ENCODE results near the gene PET100.

Gene PET100

GRCh38 chr19:7629347-7630054, at the start of gene PET100, which contains the start of gene XAB2:
PET100 (plus strand) TSS chr19:7629793; CDS start chr19:7629834, 41 bp downstream.
XAB2 (minus strand) TSS chr19:7629545; CDS start chr19:7629527, 18 bp downstream.
- peak within 1 kb of the TSS; percentile 100 for H3K4me3 ChIP-seq (replicated peaks; ENCODE audit: low read depth, low read length)
- DNase-seq (ENCODE audit: low read depth), result peak; percentile 99
- TF ChIP-seq, protein P1, sequence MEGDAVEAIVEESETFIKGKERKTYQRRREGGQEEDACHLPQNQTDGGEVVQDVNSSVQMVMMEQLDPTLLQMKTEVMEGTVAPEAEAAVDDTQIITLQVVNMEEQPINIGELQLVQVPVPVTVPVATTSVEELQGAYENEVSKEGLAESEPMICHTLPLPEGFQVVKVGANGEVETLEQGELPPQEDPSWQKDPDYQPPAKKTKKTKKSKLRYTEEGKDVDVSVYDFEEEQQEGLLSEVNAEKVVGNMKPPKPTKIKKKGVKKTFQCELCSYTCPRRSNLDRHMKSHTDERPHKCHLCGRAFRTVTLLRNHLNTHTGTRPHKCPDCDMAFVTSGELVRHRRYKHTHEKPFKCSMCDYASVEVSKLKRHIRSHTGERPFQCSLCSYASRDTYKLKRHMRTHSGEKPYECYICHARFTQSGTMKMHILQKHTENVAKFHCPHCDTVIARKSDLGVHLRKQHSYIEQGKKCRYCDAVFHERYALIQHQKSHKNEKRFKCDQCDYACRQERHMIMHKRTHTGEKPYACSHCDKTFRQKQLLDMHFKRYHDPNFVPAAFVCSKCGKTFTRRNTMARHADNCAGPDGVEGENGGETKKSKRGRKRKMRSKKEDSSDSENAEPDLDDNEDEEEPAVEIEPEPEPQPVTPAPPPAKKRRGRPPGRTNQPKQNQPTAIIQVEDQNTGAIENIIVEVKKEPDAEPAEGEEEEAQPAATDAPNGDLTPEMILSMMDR (IDR thresholded peaks at IDR 0.05; ENCODE audit: low read length, missing control alignments), result no peak

GRCh38 chr19:7582446-7582845, 47.1 kb upstream of the PET100 start:
- no peak for DNase-seq (ENCODE audit: low read depth)
- TF ChIP-seq, protein P1 (IDR thresholded peaks at IDR 0.05; ENCODE audit: low read length, missing control alignments), result no peak
- H3K4me3 ChIP-seq (replicated peaks; ENCODE audit: low read depth, low read length), result no peak overlapping the region

DNA sequence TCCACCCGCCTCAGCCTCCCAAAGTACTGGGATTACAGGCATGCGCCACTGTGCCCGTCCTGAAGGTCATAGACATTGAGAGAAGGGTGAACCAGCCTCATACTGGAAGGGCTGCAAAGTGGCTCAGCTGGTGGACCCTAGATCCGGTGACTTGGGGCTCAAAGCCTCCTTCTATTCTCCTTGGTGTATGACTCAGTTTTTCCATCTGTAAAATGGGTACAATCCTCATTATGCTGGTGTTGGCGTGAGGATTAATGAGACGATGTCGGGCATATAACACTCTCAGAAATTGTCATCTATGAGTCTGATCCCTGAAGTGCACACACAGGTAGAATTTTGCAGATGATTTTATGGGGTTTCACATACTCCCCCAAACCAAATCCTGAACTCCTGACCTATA, 39.8 kb upstream of the PET100 start:
- no peak overlapping the region for H3K4me3 ChIP-seq (replicated peaks; ENCODE audit: low read depth, low read length)
- no peak for DNase-seq (ENCODE audit: low read depth)
- TF ChIP-seq, protein P1 (IDR thresholded peaks at IDR 0.05; ENCODE audit: low read length, missing control alignments), result no peak

- TF ChIP-seq, protein P1 (IDR thresholded peaks at IDR 0.05; ENCODE audit: low read length, missing control alignments), result no peak
- no peak for DNase-seq (ENCODE audit: low read depth)
- H3K4me3 ChIP-seq (replicated peaks; ENCODE audit: low read depth, low read length), result no peak overlapping the region
These were observed 39.3 kb upstream of the PET100 start for GRCh38 chr19:7590256-7590655.

GRCh38 chr19:7595466-7596133, 34.0 kb upstream of the PET100 start, which contains the start of gene CAMSAP3:
CAMSAP3 (plus strand) TSS chr19:7595863; CDS start chr19:7596003, 140 bp downstream.
- no peak for DNase-seq (ENCODE audit: low read depth)
- no peak within 1 kb of the TSS for H3K4me3 ChIP-seq (replicated peaks; ENCODE audit: low read depth, low read length)

DNA sequence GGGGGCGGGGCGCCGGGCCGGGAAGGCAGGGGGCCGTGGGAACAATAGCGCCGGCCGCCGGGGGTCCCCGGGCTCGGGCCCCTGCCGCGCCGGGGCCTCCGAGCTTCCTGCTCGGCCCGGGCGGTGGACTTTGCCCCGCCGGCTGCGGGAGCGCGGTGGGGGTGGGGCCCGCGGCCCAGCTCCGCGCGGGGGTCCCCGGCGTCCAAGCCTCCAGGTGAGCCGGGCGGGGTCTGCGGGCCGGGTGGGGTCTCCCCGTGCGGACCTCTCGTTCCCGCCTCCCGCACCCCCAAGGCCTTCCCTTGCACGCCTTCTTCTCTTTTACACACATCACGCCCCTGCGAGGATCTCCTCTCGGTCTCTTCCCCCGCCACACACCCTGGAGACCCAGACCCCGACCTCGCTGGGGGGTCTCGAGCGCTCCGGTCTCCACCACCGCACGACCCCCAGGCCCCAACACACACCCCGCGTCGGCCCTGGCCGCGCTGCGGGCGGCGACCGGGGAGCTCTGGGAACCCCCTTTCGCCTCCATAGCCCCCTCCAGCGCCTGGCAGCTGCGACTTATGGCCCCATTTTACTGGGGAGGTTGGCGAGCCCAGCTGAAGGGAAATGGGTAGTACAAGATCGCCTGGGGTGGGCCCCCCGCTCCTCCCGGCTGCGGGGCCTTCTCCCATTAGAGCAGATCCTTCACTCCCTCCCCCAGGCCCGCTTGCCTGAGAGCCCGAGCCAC, 33.2 kb upstream of the PET100 start:
- H3K4me3 ChIP-seq (replicated peaks; ENCODE audit: low read depth, low read length), result no peak overlapping the region
- TF ChIP-seq, protein P1 (IDR thresholded peaks at IDR 0.05; ENCODE audit: low read length, missing control alignments), result no peak
- DNase-seq (ENCODE audit: low read depth), result no peak

More at GRCh38 chr19:7595466-7596133, 34.0 kb upstream of the PET100 start, which contains the start of gene CAMSAP3:
- TF ChIP-seq, protein P1 (IDR thresholded peaks at IDR 0.05; ENCODE audit: low read length, missing control alignments), result no peak

Measured in fibroblast of pulmonary artery (primary cell).